GM12872 (cell line): ENCODE measurements around the gene PLRG1.

Source experiments
- CTCF ChIP-seq: IDR thresholded peaks from 3 replicates; pipeline ENCODE4 v1.5.1; 2011; ENCODE audit warnings: low read depth, mild to moderate bottlenecking, low read length, moderate library complexity; ENCODE audit not compliant: insufficient read depth

Gene PLRG1

GRCh38 chr4:154589296-154590197 lies 39.3 kb upstream of the PLRG1 start:
- TF ChIP-seq CTCF: no peak

- no peak for TF ChIP-seq CTCF
Measured at GRCh38 chr4:154588198-154588597, 38.0 kb upstream of the PLRG1 start.

GRCh38 chr4:154586296-154587033 lies 36.3 kb upstream of the PLRG1 start:
- no peak for TF ChIP-seq CTCF

- no peak for TF ChIP-seq CTCF
Measured at GRCh38 chr4:154585369-154586018, 35.3 kb upstream of the PLRG1 start.

GRCh38 chr4:154584259-154584658 lies 34.1 kb upstream of the PLRG1 start:
- TF ChIP-seq CTCF: no peak

GRCh38 chr4:154583677-154584076 lies 33.5 kb upstream of the PLRG1 start:
- TF ChIP-seq CTCF: no peak

GRCh38 chr4:154583230-154583629 lies 33.0 kb upstream of the PLRG1 start:
- TF ChIP-seq CTCF: no peak
